GM21447 (cell line): ENCODE results near the gene MED13.
"Not testable (repeated sequence)": the region's sequence is repeated elsewhere in the genome, so short reads cannot be mapped to it uniquely, and the experiment has no call there.

Experiments used
- ATAC-seq: cut with Tn5 transposase; IDR thresholded peaks from one replicate; pipeline ENCODE4 v1.9.1; 2021; ENCODE audit not compliant: unreplicated experiment

The MED13 gene

DNA sequence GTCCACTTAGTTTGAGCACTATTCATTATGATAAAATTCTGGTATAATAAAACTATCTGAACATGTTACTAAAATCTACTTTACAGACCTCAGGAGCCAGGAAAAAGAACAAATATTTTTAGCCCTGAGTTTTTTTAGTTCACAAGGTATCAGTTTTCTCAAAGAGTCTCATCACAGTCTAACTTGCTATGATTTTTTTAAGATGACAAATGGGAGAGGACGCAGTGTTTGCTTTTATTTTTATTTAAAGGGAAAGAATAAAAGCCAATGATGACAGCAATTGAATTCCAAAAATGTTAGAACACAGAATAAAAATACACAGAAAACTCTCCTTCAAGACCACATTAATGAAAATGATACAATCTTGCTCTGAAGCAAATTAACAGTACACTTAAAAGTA is 7.4 kb downstream of the MED13 start:
- no peak for ATAC-seq

DNA sequence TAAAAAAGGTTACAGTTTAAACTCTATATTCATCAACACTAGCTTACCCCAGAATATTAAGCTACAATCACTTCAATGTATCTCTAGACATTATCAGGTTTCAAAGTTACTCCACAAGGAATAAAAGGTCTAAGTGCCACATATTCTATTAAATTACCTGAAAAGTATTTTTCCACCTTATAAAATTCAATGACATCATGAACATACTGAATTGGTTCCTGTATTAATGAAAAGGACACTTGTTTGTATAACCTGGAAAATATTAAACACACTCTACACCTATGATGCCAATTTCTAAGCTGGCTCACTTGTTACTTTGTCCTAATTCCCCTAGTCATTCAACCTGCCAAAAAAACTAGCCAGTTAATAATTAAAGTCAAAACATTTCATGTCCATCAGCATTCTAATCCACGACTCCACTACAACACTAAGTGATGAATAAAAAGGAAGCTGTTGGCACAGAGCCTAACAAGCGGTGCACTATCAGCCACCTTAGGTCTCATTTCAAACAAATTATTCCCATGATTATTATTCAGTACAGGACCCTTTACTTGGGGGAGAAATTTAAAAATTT is 12.2 kb downstream of the MED13 start:
- no peak for ATAC-seq

DNA sequence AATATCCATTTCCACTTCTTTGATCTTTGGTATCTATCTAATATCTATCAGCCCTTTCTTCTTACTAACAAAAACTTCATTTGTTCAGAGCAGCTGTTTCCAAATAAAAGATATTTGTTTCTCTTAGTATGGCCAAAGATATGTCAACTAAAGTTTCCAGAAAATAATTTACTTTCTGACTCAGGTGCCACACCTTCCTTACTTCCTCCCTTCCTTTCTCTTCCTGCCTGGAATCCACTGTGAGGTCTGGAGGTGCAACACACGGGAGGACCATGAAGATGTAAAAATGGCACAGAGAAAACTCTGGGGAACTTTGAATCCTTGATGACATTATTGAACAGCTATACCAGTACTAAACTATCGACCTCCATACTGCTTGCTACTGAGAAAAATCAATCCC is 14.0 kb downstream of the MED13 start:
- ATAC-seq: no peak

DNA sequence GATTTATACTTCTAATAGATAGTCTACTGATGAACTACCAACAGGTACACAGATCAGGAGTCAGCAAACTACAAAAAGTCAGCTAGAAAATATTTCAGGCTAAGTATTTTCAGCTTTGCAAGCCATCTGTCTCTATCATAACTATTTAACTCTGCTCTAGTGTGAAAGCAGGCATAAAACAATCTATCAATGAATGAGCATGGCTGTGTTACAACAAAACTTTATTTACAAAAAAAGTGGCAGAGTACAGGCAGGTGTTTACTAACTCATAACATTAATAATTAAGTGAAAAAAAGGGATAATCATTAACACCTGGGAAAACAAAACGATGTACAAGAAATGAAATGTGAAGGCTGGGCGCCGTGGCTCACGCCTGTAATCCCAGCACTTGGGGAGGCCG is 15.8 kb downstream of the MED13 start:
- ATAC-seq: no peak

DNA sequence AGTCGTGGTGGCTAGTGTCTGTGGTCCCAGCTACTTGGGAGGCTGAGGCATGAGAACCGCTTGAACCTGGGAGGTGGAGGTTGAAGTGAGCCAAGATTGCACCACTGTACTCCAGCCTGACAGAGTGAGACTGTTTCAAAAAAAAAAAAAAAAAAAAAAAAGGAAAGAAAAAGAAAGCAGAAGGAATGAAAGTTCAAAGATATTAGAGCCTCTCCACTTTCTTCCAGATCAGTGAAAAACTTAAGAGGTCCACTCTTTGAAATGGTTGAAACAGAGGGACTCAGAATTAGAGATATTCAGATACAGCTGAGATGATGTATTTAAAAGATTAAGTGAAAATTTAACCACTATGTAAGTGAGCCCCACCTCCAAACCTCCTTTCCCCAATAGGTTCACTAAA is 16.8 kb downstream of the MED13 start:
- ATAC-seq: no peak

DNA sequence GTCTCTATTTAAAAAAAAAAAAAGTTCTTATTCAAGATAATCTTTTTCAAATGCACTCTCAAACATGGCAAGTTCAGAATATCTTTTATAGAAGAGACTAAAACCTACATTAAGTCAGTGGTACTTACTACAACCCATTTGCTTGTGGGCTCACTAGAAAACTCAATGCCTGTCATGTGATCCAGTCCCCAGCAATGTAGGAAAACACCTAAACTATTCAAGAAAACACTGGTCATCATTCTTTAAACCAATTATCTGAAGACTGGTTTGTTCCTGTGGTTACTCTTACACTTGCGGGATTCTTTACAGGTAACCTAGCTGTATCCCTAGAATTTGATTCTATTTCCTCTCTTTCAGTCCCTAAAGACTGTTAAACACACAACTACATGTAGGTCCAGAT is 19.6 kb downstream of the MED13 start:
- ATAC-seq: no peak

DNA sequence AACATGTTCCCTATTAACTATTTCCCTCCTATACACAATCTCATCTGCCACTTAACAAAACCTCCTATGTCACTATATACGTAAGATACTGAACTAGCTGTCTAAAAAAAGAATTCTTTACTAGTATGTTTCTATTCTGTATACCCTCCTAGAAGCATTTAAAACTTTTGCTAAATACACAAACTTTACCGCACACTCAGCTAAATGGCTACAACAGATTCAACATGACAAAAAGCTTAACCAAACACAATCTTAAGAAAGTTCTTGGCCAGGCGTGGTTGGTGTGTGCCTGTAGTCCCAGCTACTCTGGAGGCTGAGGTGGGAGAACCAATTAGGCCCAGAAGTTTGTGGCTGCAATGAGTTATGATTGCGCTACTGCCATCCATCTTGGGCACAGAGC is 20.0 kb downstream of the MED13 start:
- ATAC-seq: no peak

DNA sequence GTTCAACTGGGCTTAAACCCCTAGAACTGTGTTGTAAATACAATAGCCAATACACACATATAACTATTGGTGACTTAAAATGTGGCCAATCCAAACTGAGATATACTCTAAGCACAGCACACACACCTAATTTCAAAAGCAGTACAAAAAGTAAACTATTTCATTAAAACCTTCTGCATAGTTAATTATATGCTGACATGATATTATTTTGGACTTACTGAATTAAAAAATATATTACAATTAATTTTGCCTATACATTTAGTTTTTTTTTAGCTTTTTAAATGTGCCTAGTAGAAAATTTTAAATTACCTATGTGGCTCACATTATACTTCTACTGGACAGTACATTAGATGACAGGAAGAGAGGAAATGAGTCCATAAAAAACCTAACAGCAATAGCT is 21.5 kb downstream of the MED13 start:
- ATAC-seq: no peak

DNA sequence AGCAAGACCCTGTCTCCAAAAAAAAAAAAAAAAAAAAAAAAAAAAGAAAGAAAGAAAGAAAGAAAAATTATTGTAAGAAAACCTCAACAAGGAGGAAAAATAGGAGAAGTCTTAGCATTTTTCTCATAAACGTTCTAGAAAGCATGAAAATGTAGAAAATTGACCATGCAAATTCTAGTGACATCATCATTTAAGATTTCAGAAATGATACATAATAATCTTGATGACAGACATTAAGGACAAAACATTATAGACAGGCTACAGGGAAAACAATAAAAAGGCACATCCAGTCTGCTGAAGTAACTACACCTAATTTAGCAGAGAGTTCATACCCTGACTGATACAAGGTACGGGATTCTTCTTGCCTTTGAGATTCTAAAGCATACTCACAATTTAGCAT is 21.9 kb downstream of the MED13 start:
- ATAC-seq: no peak

DNA sequence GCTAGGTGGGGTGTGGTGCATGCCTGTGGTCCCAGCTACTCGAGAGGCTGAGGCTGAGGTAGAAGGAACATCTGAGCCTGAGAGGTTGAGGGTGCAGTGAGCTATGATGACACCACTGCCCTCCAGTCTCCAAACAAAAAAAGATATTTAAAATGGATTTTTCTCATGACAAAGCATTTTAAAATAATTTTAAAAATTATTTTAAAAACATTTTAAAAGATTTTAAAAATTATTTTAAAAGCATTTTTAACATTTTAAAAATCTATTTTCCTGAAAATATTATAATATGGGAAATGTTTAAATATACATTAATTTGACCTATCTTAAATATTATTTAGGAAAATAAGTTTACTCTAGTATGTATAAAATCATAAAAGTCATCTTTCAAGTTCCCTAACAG is 26.8 kb downstream of the MED13 start:
- no peak for ATAC-seq

DNA sequence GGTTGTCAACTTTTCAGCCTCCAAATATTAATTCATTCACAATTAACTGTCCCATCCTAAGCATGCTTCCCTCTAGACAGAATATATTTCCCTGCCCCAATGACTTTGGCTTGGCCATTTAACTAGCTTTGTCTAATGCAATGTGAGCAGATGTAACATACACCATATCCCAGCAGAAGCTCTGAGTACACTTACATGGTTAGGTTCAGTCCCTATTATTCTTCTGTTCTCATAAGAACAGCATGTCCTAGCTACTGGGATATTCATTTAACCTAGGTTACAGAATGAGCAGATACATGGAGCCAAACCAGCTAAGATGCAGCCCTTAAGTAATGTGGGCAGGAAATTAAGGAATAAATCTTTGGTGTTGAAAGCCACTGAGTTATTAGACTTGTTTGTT is 31.8 kb downstream of the MED13 start:
- ATAC-seq: no peak

DNA sequence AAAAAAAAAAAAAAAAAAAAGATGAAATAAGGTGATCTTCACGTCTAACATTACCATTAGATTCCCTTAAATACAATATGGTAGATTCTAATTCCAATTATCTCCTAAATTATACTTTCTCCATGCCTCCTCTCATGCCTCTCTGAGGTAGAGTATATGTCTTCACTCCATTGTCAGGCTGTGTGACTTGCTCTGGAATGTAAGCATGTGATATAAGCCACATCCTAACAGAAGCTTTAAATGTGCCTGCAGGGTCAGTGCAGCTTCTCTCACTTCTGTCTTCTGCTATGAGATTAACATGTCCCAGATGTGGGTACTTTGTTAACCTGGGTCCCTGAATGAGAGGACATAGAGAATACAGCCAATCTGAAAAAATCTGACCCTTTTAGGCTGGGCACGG is 32.6 kb downstream of the MED13 start:
- ATAC-seq: no peak

DNA sequence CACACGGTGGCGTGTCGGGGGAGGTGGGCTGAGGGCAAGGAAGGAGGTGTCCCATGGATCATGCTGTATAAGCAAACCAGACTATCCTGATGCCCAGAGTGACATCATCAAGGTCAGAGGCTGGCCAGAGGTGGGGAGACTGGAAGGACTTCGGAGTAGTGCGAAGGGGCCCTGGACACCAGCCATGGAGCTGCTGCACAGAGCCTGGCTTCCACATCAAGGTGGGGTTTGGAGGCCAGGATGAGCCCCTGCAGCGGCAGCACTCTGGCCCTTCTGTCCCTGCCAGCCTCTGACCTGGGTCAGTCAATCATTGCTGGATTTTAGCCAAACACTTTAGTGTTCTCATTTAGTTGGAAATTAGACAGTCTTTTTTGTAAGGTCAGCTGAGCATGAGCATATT is 34.8 kb downstream of the MED13 start:
- ATAC-seq: no peak

DNA sequence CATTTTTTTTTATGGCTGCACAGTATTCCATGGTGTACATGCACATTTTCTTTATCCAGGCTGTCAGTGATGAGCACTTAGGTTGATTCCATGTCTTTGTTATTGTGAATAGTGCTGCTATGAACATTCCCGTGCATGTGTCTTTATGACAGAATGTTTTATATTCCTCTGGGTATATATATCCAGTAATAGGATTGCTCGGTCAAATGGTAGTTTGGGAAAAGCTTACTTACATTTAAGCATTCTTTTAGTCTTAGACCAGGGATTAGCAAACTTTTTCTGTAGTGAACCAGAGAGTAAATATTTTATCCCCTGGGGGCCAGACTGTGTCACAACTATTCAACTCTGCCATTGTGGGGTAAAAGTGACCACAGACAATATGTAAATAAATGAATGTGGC is 40.2 kb downstream of the MED13 start:
- ATAC-seq: no peak

DNA sequence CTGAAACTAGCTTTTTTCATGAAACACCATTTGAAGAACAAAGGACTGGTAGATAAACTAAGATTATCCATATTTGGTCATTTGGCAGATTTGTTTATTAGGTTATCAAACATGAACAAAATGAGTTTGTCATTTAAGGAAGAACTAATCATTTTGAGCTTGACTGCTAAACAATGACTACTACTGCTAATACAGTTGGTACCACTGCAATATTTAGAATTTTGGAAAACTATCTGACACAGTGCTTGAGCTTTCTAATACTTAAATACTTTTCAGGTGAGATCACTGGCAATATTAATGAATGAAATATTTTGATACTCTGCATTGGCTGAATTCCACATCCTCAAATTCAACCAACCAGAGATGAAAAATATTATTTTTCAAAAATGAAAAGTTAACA is 47.2 kb downstream of the MED13 start:
- ATAC-seq: no peak

DNA sequence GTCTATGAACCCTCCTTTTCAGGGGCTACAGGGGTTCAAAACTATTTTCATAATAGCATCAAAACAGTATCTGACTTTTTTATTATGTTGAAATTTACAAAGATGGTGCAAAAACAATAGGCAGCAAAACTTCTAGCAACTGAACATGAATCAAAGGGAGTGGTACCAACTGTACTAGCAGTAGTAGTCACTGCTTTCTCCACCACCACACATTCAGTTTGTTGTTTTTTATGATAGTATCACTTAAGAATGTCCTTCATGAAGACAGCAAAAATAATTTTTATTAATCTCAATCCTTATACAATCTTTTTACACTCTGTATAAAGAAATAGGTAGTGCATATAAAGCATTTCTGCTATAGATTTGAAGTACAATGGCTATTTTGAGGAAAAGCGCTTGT is 47.6 kb downstream of the MED13 start:
- no peak for ATAC-seq

DNA sequence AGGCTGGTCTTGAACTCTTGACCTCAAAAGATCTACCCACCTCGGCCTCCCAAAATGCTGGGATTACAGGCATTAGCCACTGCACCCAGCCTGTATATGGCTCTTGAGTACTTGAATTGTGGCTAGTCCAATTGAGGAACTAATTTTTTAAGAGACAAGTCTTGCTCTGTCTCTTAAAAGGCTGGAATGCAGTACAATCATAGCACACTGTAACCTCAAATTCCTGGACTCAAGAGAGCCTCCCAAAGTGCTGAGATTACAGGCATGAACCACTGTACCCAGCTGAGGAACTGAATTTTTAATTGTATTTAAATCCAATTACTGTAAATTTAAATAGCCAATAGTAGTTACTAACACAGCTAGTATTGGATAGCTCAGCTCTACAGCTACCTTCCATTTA is 50.6 kb downstream of the MED13 start:
- no peak for ATAC-seq

DNA sequence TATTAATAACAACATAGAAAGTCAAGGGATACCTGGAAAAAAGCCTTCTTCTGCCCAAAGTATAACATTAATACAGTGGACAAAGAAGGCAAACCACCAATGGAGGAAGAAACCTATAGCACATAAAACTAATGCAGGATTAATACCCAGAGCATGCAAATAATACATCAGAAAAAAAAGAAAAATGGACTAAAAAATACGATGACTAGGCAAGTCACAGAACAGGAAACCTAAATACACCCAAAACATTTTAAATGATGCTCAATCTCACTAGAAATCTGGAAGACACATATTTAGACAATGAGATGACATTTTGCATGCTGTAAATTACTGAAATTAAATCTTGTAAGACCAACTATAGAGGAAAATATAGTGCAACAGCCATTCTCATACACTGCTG is 55.9 kb downstream of the MED13 start:
- no peak for ATAC-seq

DNA sequence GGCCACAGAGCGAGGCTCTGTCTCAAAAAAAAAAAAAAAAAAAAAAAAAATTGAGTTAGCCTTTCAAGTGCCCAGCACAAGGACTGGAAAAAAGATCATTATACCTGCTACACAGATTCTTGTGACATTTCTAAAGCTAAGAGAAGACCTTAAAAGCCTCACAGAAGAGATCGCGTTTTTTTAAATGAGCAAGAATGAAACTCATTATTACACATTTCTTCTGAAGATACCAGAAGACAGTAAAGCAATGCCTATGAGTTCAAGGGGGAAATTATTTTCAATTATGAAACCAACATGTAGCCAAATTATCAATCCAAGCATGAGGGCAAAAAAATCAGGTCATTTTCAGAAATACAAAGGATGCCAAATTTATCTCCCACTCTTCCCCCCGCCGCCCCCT is 56.8 kb downstream of the MED13 start:
- no peak for ATAC-seq

DNA sequence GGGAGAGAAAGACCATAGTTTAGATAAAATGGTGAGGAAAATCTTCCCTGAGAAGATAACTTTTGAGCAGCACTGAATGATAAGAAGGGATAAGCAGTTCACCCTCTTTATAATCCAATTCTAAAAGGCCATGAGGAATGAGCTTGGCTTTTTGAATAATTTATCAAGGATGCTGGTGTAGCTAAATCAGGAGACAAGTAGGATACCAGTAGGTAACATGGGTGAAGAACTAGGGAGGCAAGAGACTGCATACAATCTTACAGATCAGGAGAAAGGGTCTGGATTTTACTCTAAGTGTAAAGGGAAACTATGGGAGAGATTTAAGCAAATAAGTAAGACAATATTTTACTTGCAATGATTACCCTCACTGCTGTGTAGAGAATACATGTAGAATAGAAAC is 60.7 kb downstream of the MED13 start:
- no peak for ATAC-seq

DNA sequence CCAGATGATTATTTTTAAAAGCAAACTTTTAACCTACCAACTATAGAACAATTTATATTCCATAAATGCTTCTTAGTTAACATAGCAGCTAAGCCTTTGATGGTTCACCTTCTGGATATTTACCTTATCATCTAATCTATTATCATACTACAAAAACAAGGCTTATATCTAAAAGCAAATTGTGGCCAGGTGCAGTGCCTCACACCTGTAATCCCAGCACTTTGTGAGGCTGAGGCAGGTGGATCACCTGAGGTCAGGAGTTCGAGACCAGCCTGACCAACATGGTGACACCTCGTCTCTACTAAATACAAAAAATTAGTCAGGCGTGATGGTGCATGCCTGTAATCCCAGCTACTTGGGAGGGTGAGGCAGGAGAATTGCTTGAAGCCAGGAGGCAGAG is 61.9 kb downstream of the MED13 start:
- ATAC-seq: not testable (repeated sequence)

DNA sequence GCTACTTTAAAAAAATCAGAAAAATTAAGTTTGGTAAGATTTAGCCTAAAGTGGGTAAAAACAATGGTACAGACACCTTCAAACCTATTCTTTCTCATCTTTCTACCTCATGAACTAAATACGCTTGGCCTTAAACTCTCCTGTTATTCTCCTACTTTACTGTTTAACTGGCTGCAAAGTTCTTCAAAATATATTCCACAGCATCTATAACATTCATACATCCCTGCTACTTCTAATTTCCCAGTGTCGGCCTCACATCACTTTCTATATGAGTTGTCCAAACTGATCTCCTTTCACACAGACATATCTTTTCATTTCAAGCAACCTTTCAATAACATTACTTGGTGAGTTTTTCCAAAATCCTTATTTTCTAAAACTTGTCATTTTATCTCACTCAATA is 64.0 kb downstream of the MED13 start:
- no peak for ATAC-seq

DNA sequence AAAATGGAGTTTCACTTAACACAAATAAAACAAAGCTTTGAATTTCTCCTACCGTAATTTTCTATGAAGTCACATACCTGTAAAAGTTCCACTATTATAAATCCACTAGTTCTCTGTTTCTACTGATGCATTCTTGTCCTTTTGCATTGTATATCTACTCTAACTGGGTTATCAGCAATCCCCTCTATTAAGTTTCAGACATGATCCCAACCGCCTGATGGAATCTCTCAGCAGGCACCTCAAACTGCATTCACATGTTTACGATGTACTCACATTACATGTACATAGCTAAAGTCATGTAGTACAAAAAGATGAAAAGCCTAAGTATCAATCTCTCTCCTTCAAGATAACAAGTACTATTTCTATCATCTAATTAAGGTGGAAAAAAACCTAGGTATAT is 64.9 kb downstream of the MED13 start:
- ATAC-seq: no peak

DNA sequence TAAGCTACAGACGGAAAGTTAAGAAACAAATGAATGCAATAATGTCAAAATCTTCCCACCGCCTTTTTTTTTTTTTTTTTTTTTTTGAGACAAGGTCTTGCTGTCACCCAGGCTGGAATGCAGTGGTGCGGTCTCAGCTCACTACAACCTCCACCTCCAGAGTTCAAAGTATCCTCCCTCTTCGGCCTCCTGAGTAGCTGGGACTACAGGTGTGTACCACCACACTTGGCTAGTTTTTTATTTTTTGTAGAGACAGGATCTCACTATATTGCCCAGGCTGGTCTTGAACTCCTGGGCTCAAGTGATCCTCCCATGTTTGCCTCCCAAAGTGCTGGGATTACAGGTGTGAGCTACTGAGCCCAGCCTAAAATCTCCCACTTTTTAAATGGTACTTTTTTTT is 66.5 kb downstream of the MED13 start:
- ATAC-seq: not testable (repeated sequence)
